Nephron (organoid): ENCODE measurements around the gene ATG16L2.
"Not testable (repeated sequence)": the region's sequence is repeated elsewhere in the genome, so short reads cannot be mapped to it uniquely, and the experiment has no call there.

Experiments used
- H3K27ac Mint-ChIP-seq, 3 experiments: 2 replicates each; pipeline ENCODE4 v1.8.0; 2020; ENCODE audit warnings: mixed read lengths in 3 of 3, mild to moderate bottlenecking in 2 of 3, moderate library complexity in 1 of 3
- H3K27me3 Mint-ChIP-seq: 2 replicates; pipeline ENCODE4 v1.8.0; 2021; ENCODE audit warnings: low read depth, mild to moderate bottlenecking, moderate library complexity, mixed read lengths
- H3K36me3 Mint-ChIP-seq: 2 replicates; pipeline ENCODE4 v1.8.0; 2020; ENCODE audit warnings: low read depth, mixed read lengths
- H3K4me1 Mint-ChIP-seq: 2 replicates; pipeline ENCODE4 v1.8.0; 2020; ENCODE audit warnings: mixed read lengths
- H3K4me3 Mint-ChIP-seq, 3 experiments: 2 replicates each; pipeline ENCODE4 v1.8.0; 2020; ENCODE audit warnings: mild to moderate bottlenecking in 3 of 3, mixed read lengths in 3 of 3, moderate library complexity in 2 of 3
- H3K9me3 Mint-ChIP-seq: 2 replicates; pipeline ENCODE4 v1.8.0; 2020; ENCODE audit warnings: mixed read lengths
- CTCF ChIP-seq, 3 experiments: fragments of 200-600 bp; sonication (generic); IDR thresholded peaks; one replicate each; pipeline ENCODE4 v1.5.0; 2021; ENCODE audit warnings: antibody characterized with exemption in 3 of 3; ENCODE audit not compliant: unreplicated experiment in 3 of 3

The ATG16L2 gene

GRCh38 chr11:72798361-72798760, 15.8 kb upstream of the ATG16L2 start:
- no peaks in the 10 kb centered on the region for H3K9me3 Mint-ChIP-seq
- H3K27me3 Mint-ChIP-seq = no peaks in the 10 kb centered on the region

GRCh38 chr11:72799441-72799840, 14.8 kb upstream of the ATG16L2 start:
- H3K27me3 Mint-ChIP-seq = no peaks in the 10 kb centered on the region
- no peaks in the 10 kb centered on the region for H3K9me3 Mint-ChIP-seq
- H3K4me1 Mint-ChIP-seq = peaks cover 4% of the 10 kb centered on the region
- H3K27ac Mint-ChIP-seq = no peak overlapping the region
- H3K4me3 Mint-ChIP-seq = no peak overlapping the region
- no peaks in the 10 kb centered on the region for H3K36me3 Mint-ChIP-seq
- no peak for TF ChIP-seq CTCF (IDR thresholded peaks at IDR 0.05; ENCODE audit: unreplicated experiment in 3 of 3)

More at GRCh38 chr11:72798361-72798760, 15.8 kb upstream of the ATG16L2 start:
- TF ChIP-seq CTCF (IDR thresholded peaks at IDR 0.05; ENCODE audit: unreplicated experiment in 3 of 3) = no peak
- Mint-ChIP-seq H3K36me3 (no peaks in the 10 kb centered on the region), H3K27ac (no peak overlapping the region), H3K4me1 (peaks cover 14% of the 10 kb centered on the region), H3K4me3 (no peak overlapping the region)

GRCh38 chr11:72802822-72803221, 11.4 kb upstream of the ATG16L2 start:
- H3K27ac Mint-ChIP-seq = no peak overlapping the region
- no peaks in the 10 kb centered on the region for H3K27me3 Mint-ChIP-seq
- H3K4me1 Mint-ChIP-seq = no peaks in the 10 kb centered on the region
- no peaks in the 10 kb centered on the region for H3K9me3 Mint-ChIP-seq
- H3K36me3 Mint-ChIP-seq = no peaks in the 10 kb centered on the region
- H3K4me3 Mint-ChIP-seq = no peak overlapping the region
- no peak for TF ChIP-seq CTCF (IDR thresholded peaks at IDR 0.05; ENCODE audit: unreplicated experiment in 3 of 3)

GRCh38 chr11:72805216-72805615, 9.0 kb upstream of the ATG16L2 start:
- peaks cover 3% of the 10 kb centered on the region for H3K36me3 Mint-ChIP-seq
- H3K9me3 Mint-ChIP-seq = no peaks in the 10 kb centered on the region
- H3K27me3 Mint-ChIP-seq = no peaks in the 10 kb centered on the region
- no peak overlapping the region for H3K4me3 Mint-ChIP-seq
- H3K27ac Mint-ChIP-seq = no peak overlapping the region
- TF ChIP-seq CTCF (IDR thresholded peaks at IDR 0.05; ENCODE audit: unreplicated experiment in 3 of 3) = no peak
- no peaks in the 10 kb centered on the region for H3K4me1 Mint-ChIP-seq

GRCh38 chr11:72806378-72806777, 7.8 kb upstream of the ATG16L2 start:
- not testable (repeated sequence) for H3K27me3 Mint-ChIP-seq

GRCh38 chr11:72807021-72807693, 7.1 kb upstream of the ATG16L2 start:
- peaks cover 8% of the 10 kb centered on the region for H3K36me3 Mint-ChIP-seq
- H3K4me1 Mint-ChIP-seq = peaks cover 9% of the 10 kb centered on the region
- no peaks in the 10 kb centered on the region for H3K9me3 Mint-ChIP-seq
- no peak for TF ChIP-seq CTCF (IDR thresholded peaks at IDR 0.05; ENCODE audit: unreplicated experiment in 3 of 3)
- no peak overlapping the region for H3K27ac Mint-ChIP-seq
- H3K27me3 Mint-ChIP-seq = no peaks in the 10 kb centered on the region
- no peak overlapping the region for H3K4me3 Mint-ChIP-seq

More at GRCh38 chr11:72806378-72806777, 7.8 kb upstream of the ATG16L2 start:
- H3K9me3 Mint-ChIP-seq, H3K36me3 Mint-ChIP-seq, H3K27ac Mint-ChIP-seq, H3K4me3 Mint-ChIP-seq, H3K4me1 Mint-ChIP-seq: not testable (repeated sequence)
